ENCODE results near the gene PIEZO2.

Gene PIEZO2

GRCh38 chr18:11095211-11095610 lies 54.2 kb downstream of the PIEZO2 start:
- H3K4me1 ChIP-seq (ENCODE audit: control insufficient read depth, low read length): no peaks in the 10 kb centered on the region
- no peaks in the 10 kb centered on the region for H3K9me3 ChIP-seq (ENCODE audit: control insufficient read depth, insufficient read depth, low read length)
- H3K36me3 ChIP-seq (ENCODE audit: control insufficient read depth, low read length): no peaks in the 10 kb centered on the region
- no peaks in the 10 kb centered on the region for H3F3A ChIP-seq (ENCODE audit: control insufficient read depth, insufficient read depth)
- H3K27me3 ChIP-seq (ENCODE audit: control insufficient read depth, low read length): no peaks in the 10 kb centered on the region
- no peaks in the 10 kb centered on the region for H3K9me2 ChIP-seq (replicated peaks; ENCODE audit: control insufficient read depth, low read length)
- H4K20me1 ChIP-seq (ENCODE audit: control insufficient read depth, insufficient read depth, low read depth, low read length): no peaks in the 10 kb centered on the region
- no peak overlapping the region for H3K4me2 ChIP-seq (ENCODE audit: low read length)
- TF ChIP-seq EZH2phosphoT487 (IDR thresholded peaks at IDR 0.05; ENCODE audit: borderline replicate concordance, low read length) (no peak), CTCF (IDR thresholded peaks at IDR 0.05; ENCODE audit: low read depth, low read length, poor library complexity, severe bottlenecking) (no peak)
- no peak overlapping the region for H3K27ac ChIP-seq (ENCODE audit: low read depth, low read length)
- H3K4me3 ChIP-seq (ENCODE audit: low read length): no peak overlapping the region
- no peaks in the 10 kb centered on the region for H3K79me2 ChIP-seq (ENCODE audit: control insufficient read depth, low read length)

GRCh38 chr18:11091746-11092145 lies 57.6 kb downstream of the PIEZO2 start:
- no peaks in the 10 kb centered on the region for H4K20me1 ChIP-seq (ENCODE audit: control insufficient read depth, insufficient read depth, low read depth, low read length)
- H3K9me2 ChIP-seq (replicated peaks; ENCODE audit: control insufficient read depth, low read length): no peaks in the 10 kb centered on the region
- no peaks in the 10 kb centered on the region for H3K27me3 ChIP-seq (ENCODE audit: control insufficient read depth, low read length)
- H3K4me2 ChIP-seq (ENCODE audit: low read length): no peak overlapping the region
- no peaks in the 10 kb centered on the region for H3K36me3 ChIP-seq (ENCODE audit: control insufficient read depth, low read length)
- H3K79me2 ChIP-seq (ENCODE audit: control insufficient read depth, low read length): no peaks in the 10 kb centered on the region
- no peak for TF ChIP-seq EZH2phosphoT487 (IDR thresholded peaks at IDR 0.05; ENCODE audit: borderline replicate concordance, low read length)
- TF ChIP-seq CTCF (IDR thresholded peaks at IDR 0.05; ENCODE audit: low read depth, low read length, poor library complexity, severe bottlenecking): no peak
- H3K27ac ChIP-seq (ENCODE audit: low read depth, low read length): no peak overlapping the region
- no peaks in the 10 kb centered on the region for H3F3A ChIP-seq (ENCODE audit: control insufficient read depth, insufficient read depth)
- H3K9me3 ChIP-seq (ENCODE audit: control insufficient read depth, insufficient read depth, low read length): no peaks in the 10 kb centered on the region
- H3K4me1 ChIP-seq (ENCODE audit: control insufficient read depth, low read length): no peaks in the 10 kb centered on the region
- H3K4me3 ChIP-seq (ENCODE audit: low read length): no peak overlapping the region

GRCh38 chr18:11089931-11090715 lies 59.2 kb downstream of the PIEZO2 start:
- no peaks in the 10 kb centered on the region for H3K9me2 ChIP-seq (replicated peaks; ENCODE audit: control insufficient read depth, low read length)
- no peak overlapping the region for H3K27ac ChIP-seq (ENCODE audit: low read depth, low read length)
- H3K27me3 ChIP-seq (ENCODE audit: control insufficient read depth, low read length): no peaks in the 10 kb centered on the region
- no peaks in the 10 kb centered on the region for H4K20me1 ChIP-seq (ENCODE audit: control insufficient read depth, insufficient read depth, low read depth, low read length)
- no peak overlapping the region for H3K4me2 ChIP-seq (ENCODE audit: low read length)
- H3K4me1 ChIP-seq (ENCODE audit: control insufficient read depth, low read length): no peaks in the 10 kb centered on the region
- TF ChIP-seq EZH2phosphoT487 (IDR thresholded peaks at IDR 0.05; ENCODE audit: borderline replicate concordance, low read length) (no peak), CTCF (IDR thresholded peaks at IDR 0.05; ENCODE audit: low read depth, low read length, poor library complexity, severe bottlenecking) (no peak)
- no peaks in the 10 kb centered on the region for H3K36me3 ChIP-seq (ENCODE audit: control insufficient read depth, low read length)
- no peaks in the 10 kb centered on the region for H3K79me2 ChIP-seq (ENCODE audit: control insufficient read depth, low read length)
- H3F3A ChIP-seq (ENCODE audit: control insufficient read depth, insufficient read depth): no peaks in the 10 kb centered on the region
- no peaks in the 10 kb centered on the region for H3K9me3 ChIP-seq (ENCODE audit: control insufficient read depth, insufficient read depth, low read length)
- no peak overlapping the region for H3K4me3 ChIP-seq (ENCODE audit: low read length)

All from DOHH2 (cell line).